ENCODE results near the gene OLFM1.

OLFM1 gene

DNA sequence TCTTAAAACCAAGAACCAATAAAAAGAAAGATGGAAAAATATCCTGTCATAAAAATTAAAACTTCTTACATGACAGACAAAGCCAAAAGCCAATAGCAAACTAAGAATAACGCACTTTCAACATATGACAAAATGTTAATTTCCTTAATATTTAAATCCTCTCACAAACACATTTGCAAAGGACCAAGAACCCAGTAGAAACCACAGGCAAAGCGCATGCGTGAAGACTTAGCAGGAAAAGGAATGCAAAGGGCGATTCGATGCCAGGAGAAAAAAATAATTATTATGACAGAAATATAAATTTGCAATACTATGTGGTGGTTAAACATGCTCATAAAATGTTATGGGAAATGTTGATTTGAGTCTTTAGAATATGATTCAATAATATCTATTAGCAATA lies 39.9 kb upstream of the OLFM1 start:
- Histone ChIP-seq H3K27ac (ENCODE audit: low read length) (no peak overlapping the region), H3K36me3 (ENCODE audit: control insufficient read depth, insufficient read depth, low read length) (no peaks in the 10 kb centered on the region), H3K4me1 (ENCODE audit: control insufficient read depth, insufficient read depth, low read length) (no peaks in the 10 kb centered on the region), H3K27me3 (ENCODE audit: control insufficient read depth, insufficient read depth, low read length) (no peaks in the 10 kb centered on the region), H3K9me3 (ENCODE audit: control insufficient read depth, insufficient read depth, low read length) (no peaks in the 10 kb centered on the region), H3K4me3 (ENCODE audit: low read length) (no peak overlapping the region)
- no peak for DNase-seq (ENCODE audit: low read depth, low spot score)
- WGBS (ENCODE audit: insufficient coverage, insufficient read length): no CpG with 5 or more reads among the region's 5 CpGs

DNA sequence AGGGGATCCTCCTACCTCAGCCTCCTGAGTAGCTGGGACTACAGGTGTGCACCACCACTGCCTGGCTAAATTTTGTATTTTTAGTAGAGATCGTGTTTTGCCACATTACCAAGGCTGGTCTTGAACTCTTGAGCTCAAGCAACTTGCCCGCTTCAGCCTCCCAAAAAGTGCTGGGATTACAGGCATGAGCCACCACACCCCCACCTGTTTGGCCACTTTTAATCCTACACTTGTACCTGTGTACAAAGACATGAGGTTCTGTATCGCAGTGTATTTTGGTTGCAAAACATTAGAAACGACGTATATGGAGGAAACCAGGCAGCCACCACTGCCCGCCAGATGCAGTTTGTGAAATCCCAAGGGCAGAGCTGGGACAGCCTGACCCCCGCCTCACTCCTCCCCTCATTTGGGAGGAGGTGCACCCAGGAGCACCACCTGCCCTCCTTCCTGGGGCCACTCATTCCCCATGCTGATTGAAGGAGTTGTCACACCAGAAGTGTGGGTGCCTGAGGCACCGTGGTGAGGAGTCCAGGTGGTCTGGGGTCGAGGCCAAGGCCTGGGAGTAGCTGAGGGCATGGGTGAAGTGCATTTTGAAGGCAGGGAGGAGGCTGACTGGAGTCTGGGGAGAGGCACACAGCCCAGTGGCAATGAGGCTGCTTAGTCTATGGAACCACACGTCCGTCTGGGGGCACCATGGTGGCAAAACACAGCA lies 39.3 kb upstream of the OLFM1 start:
- no peak for DNase-seq (ENCODE audit: low read depth, low spot score)
- Histone ChIP-seq H3K4me3 (ENCODE audit: low read length) (no peak overlapping the region), H3K27me3 (ENCODE audit: control insufficient read depth, insufficient read depth, low read length) (no peaks in the 10 kb centered on the region), H3K27ac (ENCODE audit: low read length) (no peak overlapping the region), H3K9me3 (ENCODE audit: control insufficient read depth, insufficient read depth, low read length) (no peaks in the 10 kb centered on the region), H3K36me3 (ENCODE audit: control insufficient read depth, insufficient read depth, low read length) (no peaks in the 10 kb centered on the region), H3K4me1 (ENCODE audit: control insufficient read depth, insufficient read depth, low read length) (no peaks in the 10 kb centered on the region)
- WGBS (ENCODE audit: insufficient coverage, insufficient read length): no CpG with 5 or more reads among the region's 11 CpGs

DNA sequence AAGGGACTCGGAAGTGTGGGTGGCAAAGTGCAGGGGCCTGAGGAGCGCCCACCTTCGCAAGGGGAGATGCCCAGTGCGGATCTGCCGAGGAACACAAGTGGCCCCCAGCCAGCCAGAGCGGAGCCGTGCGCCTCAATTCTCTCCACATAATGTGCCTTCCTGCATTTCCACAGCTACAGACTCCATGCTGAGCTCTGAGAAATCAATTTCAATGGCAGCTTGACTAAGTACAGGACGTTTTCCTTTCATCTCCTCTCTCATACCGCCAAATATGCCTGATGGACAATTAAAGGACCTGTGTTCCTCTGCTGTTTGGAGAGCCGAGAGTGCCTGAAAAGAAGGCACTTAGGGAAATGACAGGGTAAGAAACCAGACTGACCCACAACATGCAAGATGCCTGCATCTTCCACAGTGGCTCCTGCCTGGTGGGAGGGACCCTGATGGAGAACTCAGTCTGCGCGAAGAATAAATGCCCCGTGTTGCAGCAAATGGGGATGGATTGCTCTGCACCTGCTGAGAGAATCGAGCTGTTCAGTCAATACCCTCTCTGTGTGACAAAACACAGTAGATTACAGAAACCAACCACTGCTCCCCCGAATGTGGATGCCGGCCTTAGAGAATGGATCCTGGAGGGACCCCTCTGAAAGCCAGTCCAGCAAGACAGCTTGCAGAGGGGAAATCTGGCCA lies 38.6 kb upstream of the OLFM1 start:
- Histone ChIP-seq H3K36me3 (ENCODE audit: control insufficient read depth, insufficient read depth, low read length) (no peaks in the 10 kb centered on the region), H3K27ac (ENCODE audit: low read length) (no peak overlapping the region), H3K4me1 (ENCODE audit: control insufficient read depth, insufficient read depth, low read length) (no peaks in the 10 kb centered on the region), H3K4me3 (ENCODE audit: low read length) (no peak overlapping the region), H3K27me3 (ENCODE audit: control insufficient read depth, insufficient read depth, low read length) (no peaks in the 10 kb centered on the region), H3K9me3 (ENCODE audit: control insufficient read depth, insufficient read depth, low read length) (no peaks in the 10 kb centered on the region)
- WGBS (ENCODE audit: insufficient coverage, insufficient read length): no CpG with 5 or more reads among the region's 17 CpGs
- no peak for DNase-seq (ENCODE audit: low read depth, low spot score)

DNA sequence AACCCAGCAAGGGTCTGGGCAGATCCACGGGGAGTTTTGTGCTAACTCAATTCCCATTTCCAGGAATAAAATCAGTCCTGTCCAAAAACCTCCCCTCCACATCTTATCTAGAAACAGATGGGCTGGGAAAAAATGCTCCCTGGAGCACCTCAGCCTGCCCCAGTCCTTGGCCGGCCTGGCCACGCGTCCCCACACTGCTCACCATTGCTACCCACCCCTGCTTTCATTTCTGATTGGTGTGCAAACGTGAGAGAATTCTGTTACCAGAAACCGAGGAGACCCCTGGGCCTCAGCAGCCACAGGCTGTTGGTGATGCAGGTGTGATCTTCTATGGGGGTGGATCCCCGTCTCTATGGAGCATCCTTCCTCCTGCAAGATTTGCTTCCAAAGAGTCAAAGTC lies 38.0 kb upstream of the OLFM1 start:
- no peak for DNase-seq (ENCODE audit: low read depth, low spot score)
- Histone ChIP-seq H3K9me3 (ENCODE audit: control insufficient read depth, insufficient read depth, low read length) (no peaks in the 10 kb centered on the region), H3K4me3 (ENCODE audit: low read length) (no peak overlapping the region), H3K4me1 (ENCODE audit: control insufficient read depth, insufficient read depth, low read length) (no peaks in the 10 kb centered on the region), H3K36me3 (ENCODE audit: control insufficient read depth, insufficient read depth, low read length) (no peaks in the 10 kb centered on the region), H3K27ac (ENCODE audit: low read length) (no peak overlapping the region), H3K27me3 (ENCODE audit: control insufficient read depth, insufficient read depth, low read length) (no peaks in the 10 kb centered on the region)
- no CpG with 5 or more reads among the region's 7 CpGs for WGBS (ENCODE audit: insufficient coverage, insufficient read length)

DNA sequence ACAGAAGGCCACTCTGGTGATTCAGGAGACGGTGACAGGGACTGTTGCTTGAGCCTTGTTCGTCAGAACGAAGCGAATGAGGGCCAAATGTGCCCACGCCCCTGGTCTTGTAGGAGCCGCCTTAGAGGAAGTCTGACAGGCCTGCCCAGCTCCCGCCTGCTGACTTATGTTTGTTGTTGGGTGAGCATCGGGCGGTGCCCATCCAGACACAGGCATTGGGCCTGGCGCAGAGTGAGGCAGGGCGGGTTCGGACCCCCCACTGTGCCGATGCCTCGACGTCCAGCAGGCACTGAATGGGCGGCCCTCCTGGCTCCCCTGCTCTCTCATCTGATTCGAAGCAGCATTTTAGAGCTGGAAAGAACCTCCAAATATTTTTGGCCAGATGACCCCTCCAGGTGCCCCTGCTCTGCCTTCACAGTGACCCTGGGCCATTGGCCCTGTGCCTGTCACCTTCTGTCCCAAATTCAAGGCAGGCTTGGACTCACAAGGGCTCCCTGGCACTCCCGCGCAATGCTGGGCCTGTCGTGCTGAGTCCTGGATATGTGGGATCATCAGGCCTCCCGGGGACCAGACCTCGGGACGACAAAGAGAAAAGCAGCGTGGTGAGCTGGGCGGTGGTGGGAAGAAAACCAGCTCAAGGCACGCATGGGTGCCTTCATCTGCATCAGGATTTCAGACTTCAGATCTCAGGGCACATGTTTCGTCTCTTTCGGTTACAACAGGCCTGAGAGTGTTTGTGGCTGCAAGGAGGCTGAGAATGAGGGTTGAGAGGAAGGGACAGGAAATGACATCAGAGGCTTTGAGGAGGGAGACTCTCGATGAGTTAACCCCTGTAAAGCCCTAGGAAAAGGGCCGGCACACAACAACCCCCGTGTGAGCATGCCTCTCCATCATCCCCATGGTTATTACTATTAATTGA lies 37.1 kb upstream of the OLFM1 start:
- Histone ChIP-seq H3K36me3 (ENCODE audit: control insufficient read depth, insufficient read depth, low read length) (no peaks in the 10 kb centered on the region), H3K27me3 (ENCODE audit: control insufficient read depth, insufficient read depth, low read length) (no peaks in the 10 kb centered on the region), H3K4me3 (ENCODE audit: low read length) (no peak overlapping the region), H3K9me3 (ENCODE audit: control insufficient read depth, insufficient read depth, low read length) (no peaks in the 10 kb centered on the region), H3K4me1 (ENCODE audit: control insufficient read depth, insufficient read depth, low read length) (no peaks in the 10 kb centered on the region), H3K27ac (ENCODE audit: low read length) (no peak overlapping the region)
- no CpG with 5 or more reads among the region's 31 CpGs for WGBS (ENCODE audit: insufficient coverage, insufficient read length)
- no peak for DNase-seq (ENCODE audit: low read depth, low spot score)

DNA sequence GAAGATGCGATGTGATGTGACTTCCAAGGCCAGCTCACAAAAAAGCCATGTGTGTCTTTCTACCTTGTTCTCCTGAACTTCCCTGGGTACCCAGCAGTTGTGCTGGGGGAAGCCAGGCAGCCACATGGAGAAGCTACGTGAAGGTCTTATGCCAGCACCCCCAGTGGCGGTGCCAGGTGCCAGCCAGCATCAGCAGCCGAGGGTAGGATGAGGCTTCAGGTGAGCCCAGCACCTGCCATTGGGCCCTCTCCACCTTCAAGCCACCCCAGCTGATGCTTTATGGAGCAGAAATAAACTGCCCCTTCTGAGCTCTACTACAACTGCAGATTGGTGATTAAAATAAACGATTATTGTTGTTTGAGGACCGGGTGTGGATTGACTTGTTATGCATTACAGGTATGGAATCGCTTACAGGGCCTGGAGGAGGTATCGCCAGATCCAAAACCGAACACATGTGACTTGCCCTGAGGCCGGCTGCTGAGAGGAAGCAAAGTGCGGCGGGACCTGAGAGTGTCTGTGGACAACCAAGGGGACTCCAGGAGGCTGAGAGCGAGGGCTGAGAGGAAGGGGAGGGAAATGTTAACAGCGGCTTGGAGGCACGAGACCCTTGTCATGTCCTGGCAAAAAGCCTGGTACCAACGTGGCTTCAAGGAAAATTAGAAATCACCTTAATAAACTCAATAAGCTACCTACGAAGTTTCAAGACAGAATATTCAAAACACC lies 36.0 kb upstream of the OLFM1 start:
- Histone ChIP-seq H3K4me1 (ENCODE audit: control insufficient read depth, insufficient read depth, low read length) (no peaks in the 10 kb centered on the region), H3K4me3 (ENCODE audit: low read length) (no peak overlapping the region), H3K27ac (ENCODE audit: low read length) (no peak overlapping the region), H3K36me3 (ENCODE audit: control insufficient read depth, insufficient read depth, low read length) (no peaks in the 10 kb centered on the region), H3K27me3 (ENCODE audit: control insufficient read depth, insufficient read depth, low read length) (no peaks in the 10 kb centered on the region), H3K9me3 (ENCODE audit: control insufficient read depth, insufficient read depth, low read length) (no peaks in the 10 kb centered on the region)
- WGBS (ENCODE audit: insufficient coverage, insufficient read length): no CpG with 5 or more reads among the region's 17 CpGs
- no peak for DNase-seq (ENCODE audit: low read depth, low spot score)

DNA sequence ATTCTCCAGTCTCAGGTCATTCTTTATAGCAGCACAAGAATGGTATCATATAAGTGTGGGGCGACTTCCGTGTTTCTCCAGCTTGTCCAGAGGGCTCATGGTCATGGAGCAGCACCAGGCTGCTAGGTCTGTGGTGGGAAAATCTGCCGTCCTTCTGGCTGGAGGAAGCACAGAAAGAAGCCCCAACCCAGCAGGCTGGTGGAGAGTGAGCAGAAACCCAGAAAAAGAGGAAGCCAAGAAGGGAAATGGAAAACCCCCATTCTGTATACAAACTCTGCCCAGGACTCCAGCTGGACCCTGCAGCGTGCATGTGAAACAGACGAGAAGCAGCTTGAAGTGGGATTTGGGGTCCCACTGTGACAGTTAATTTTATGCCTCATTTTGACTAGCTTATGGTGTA lies 34.3 kb upstream of the OLFM1 start:
- Histone ChIP-seq H3K27me3 (ENCODE audit: control insufficient read depth, insufficient read depth, low read length) (no peaks in the 10 kb centered on the region), H3K4me3 (ENCODE audit: low read length) (no peak overlapping the region), H3K27ac (ENCODE audit: low read length) (no peak overlapping the region), H3K9me3 (ENCODE audit: control insufficient read depth, insufficient read depth, low read length) (no peaks in the 10 kb centered on the region), H3K4me1 (ENCODE audit: control insufficient read depth, insufficient read depth, low read length) (no peaks in the 10 kb centered on the region), H3K36me3 (ENCODE audit: control insufficient read depth, insufficient read depth, low read length) (no peaks in the 10 kb centered on the region)
- DNase-seq (ENCODE audit: low read depth, low spot score): no peak
- no CpG with 5 or more reads among the region's 5 CpGs for WGBS (ENCODE audit: insufficient coverage, insufficient read length)

DNA sequence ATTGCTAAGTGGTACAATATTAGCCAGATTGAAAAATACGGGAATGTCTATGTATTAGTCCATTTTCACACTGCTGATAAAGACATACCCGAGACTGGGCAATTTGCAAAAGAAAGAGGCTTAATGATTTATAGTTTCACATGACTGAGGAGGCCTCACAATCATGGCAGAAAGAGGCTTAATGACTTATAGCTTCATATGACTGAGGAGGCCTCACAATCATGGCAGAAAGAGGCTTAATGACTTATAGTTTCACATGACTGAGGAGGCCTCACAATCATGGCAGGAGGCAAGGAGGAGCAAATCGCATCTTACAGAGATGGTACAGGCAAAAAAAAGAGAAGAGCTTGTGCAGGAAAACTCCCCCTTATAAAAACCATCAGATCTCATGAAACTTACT lies 32.3 kb upstream of the OLFM1 start:
- no peak for DNase-seq (ENCODE audit: low read depth, low spot score)
- no CpG with 5 or more reads among the region's 3 CpGs for WGBS (ENCODE audit: insufficient coverage, insufficient read length)
- no peak overlapping the region for H3K27ac ChIP-seq (ENCODE audit: low read length)
- no peaks in the 10 kb centered on the region for H3K9me3 ChIP-seq (ENCODE audit: control insufficient read depth, insufficient read depth, low read length)
- H3K4me3 ChIP-seq (ENCODE audit: low read length): no peak overlapping the region
- no peaks in the 10 kb centered on the region for H3K4me1 ChIP-seq (ENCODE audit: control insufficient read depth, insufficient read depth, low read length)
- no peaks in the 10 kb centered on the region for H3K36me3 ChIP-seq (ENCODE audit: control insufficient read depth, insufficient read depth, low read length)
- no peaks in the 10 kb centered on the region for H3K27me3 ChIP-seq (ENCODE audit: control insufficient read depth, insufficient read depth, low read length)

DNA sequence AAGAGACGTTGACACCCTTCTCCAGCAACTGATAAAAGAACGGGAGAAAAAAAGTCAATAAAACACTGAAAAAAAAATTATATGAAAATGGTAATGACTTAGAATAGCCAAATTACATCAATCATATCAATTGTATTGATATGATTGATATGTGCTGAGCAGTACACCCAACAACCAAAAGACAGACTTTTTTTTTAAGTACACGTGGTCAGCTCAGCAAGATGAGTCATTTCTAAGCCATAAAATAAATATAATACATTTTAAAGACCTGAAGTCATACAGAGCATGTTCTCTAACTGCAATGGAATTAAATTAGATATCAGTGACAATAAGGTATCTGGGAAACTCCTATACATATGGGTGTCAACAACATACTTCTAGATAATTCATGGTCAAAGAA lies 30.9 kb upstream of the OLFM1 start:
- Histone ChIP-seq H3K27me3 (ENCODE audit: control insufficient read depth, insufficient read depth, low read length) (no peaks in the 10 kb centered on the region), H3K9me3 (ENCODE audit: control insufficient read depth, insufficient read depth, low read length) (no peaks in the 10 kb centered on the region), H3K27ac (ENCODE audit: low read length) (no peak overlapping the region), H3K4me1 (ENCODE audit: control insufficient read depth, insufficient read depth, low read length) (no peaks in the 10 kb centered on the region), H3K36me3 (ENCODE audit: control insufficient read depth, insufficient read depth, low read length) (no peaks in the 10 kb centered on the region), H3K4me3 (ENCODE audit: low read length) (no peak overlapping the region)
- no CpG with 5 or more reads among the region's 3 CpGs for WGBS (ENCODE audit: insufficient coverage, insufficient read length)
- DNase-seq (ENCODE audit: low read depth, low spot score): no peak

DNA sequence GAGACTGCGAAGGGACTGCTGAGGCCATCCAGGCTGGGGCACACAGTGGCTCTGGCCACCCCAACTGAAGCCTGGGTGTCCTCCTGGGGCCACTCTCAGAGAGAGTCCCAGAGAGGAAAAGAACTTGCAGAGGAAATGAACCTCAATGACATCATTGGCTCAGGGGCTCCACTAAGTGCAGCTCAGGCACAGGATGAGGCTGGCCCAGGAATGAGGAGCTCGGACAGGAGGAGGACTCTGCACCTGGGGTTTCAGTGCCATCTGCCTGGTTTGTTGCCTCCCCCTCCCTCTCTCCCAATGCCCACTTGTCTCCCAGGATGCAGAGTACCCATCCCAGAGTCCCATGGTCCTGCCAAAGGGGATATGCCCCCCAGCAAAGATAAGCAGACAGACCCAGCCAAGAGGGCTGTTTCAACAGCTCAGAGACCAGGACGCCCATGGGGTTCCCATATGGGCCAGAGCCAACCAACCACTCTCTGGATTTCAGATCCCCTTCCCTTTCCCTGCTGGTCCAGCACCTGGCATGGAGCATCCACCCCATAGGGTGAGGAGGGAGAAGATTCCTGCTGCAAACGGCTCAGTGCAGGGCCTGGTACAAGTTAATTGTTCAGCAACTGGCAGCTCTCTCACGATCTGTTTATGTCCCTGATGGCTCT lies 26.9 kb upstream of the OLFM1 start:
- H3K4me3 ChIP-seq (ENCODE audit: low read length): no peak overlapping the region
- H3K36me3 ChIP-seq (ENCODE audit: control insufficient read depth, insufficient read depth, low read length): no peaks in the 10 kb centered on the region
- DNase-seq (ENCODE audit: low read depth, low spot score): no peak
- H3K9me3 ChIP-seq (ENCODE audit: control insufficient read depth, insufficient read depth, low read length): no peaks in the 10 kb centered on the region
- no peaks in the 10 kb centered on the region for H3K27me3 ChIP-seq (ENCODE audit: control insufficient read depth, insufficient read depth, low read length)
- WGBS (ENCODE audit: insufficient coverage, insufficient read length): no CpG with 5 or more reads among the region's 5 CpGs
- H3K27ac ChIP-seq (ENCODE audit: low read length): no peak overlapping the region
- H3K4me1 ChIP-seq (ENCODE audit: control insufficient read depth, insufficient read depth, low read length): no peaks in the 10 kb centered on the region
